ENCODE measurements around the gene ANXA6.

- TF ChIP-seq CTCF (conservative IDR thresholded peaks at IDR 0.05; ENCODE audit: low read length) (no peak), EZH2phosphoT487 (IDR thresholded peaks at IDR 0.05; ENCODE audit: borderline replicate concordance, low read depth, low read length) (no peak)
These were observed 9.0 kb downstream of the ANXA6 start for GRCh38 chr5:151148583-151148982.

Measured in OCI-LY7 (cell line).